ENCODE measurements around the gene CDX2. TPM values are rescaled to one million over a fixed set of nuclear protein-coding genes. Genes with fewer than 3 reads are reported as not detected.

Gene CDX2
- total and polyA plus RNA-seq, 4 donors, result not detected

DNA sequence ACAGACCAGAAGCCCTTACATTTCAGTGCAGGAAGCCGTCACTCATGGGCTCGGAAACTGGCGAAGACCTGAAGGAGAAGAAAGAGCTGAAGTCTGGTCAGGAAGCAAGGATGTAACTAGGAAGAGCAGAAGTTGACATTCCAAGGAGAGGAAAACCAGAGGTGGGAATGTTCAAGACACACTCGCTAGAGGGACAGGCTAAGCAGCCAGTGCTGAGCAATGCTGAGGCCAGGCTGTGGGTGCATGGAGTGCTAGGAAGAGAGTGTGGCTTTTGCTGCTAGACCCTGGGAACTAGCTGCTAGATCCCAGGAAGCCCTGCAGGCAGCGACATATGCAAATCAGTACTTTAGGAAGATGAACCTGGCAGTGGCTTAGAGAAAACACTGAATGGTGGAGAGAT, 31.5 kb upstream of the CDX2 start:
- DNase-seq (ENCODE audit: low spot score), result no peak

DNA sequence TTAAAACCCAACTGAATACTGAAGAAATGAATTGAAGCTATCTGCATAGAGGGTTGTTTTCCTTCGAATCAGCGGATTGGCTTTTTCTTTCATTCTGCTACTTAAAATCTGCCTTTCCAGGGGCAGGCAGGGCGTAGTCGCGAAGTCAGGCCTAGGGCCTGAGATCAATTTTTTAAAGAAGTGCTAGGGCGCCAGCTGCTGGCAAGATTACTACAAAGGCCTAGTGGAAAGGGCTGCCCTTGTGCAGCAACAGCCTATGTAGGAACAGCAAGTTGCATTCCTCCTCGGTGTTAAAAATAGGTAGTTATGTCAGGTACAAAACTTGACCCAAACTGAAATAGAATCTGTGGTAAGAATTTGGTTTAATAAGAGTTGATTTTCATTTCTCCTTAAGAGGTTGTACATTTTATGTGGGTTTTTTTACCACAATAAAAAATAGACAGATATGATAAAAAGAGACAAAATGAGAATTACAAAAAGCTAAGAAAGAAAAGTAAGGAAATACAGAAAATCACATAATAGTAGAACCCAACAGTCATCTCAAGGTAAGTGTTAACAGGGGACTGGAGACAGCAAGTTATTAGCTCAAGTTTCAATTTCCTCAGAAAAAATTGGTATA, 28.9 kb upstream of the CDX2 start:
- Histone ChIP-seq H3K4me1 (ENCODE audit: control insufficient read depth in 4 of 4, insufficient read depth in 4 of 4, low read length in 3 of 4) (no peaks in the 10 kb centered on the region), H3K9ac (ENCODE audit: low read depth in 1 of 2, low read length in 2 of 2) (no peak overlapping the region), H3K36me3 (ENCODE audit: control insufficient read depth in 4 of 4, insufficient read depth in 3 of 4, low read depth in 1 of 4, low read length in 3 of 4) (no peaks in the 10 kb centered on the region), H3K9me3 (ENCODE audit: control insufficient read depth in 4 of 4, low read length in 3 of 4) (no peaks in the 10 kb centered on the region), H3K27me3 (ENCODE audit: control insufficient read depth in 4 of 4, insufficient read depth in 4 of 4, low read length in 3 of 4) (no peaks in the 10 kb centered on the region), H3K27ac (ENCODE audit: low read depth in 1 of 2, low read length in 2 of 2) (no peak overlapping the region), H3K4me3 (ENCODE audit: low read depth in 1 of 3, low read length in 3 of 3) (no peak overlapping the region)
- TF ChIP-seq RAD21 (IDR thresholded peaks at IDR 0.05) (peak; percentile 28 to 36), SP1 (IDR thresholded peaks at IDR 0.05) (no peak)
- WGBS, result 67% methylated on average over 7 of the region's 7 CpGs
- no peak for DNase-seq (ENCODE audit: low spot score)

More for the DNA sequence above, 31.5 kb upstream of the CDX2 start:
- Histone ChIP-seq H3K4me1 (ENCODE audit: control insufficient read depth in 4 of 4, insufficient read depth in 4 of 4, low read length in 3 of 4) (no peaks in the 10 kb centered on the region), H3K9ac (ENCODE audit: low read depth in 1 of 2, low read length in 2 of 2) (no peak overlapping the region), H3K27me3 (ENCODE audit: control insufficient read depth in 4 of 4, insufficient read depth in 4 of 4, low read length in 3 of 4) (no peaks in the 10 kb centered on the region), H3K36me3 (ENCODE audit: control insufficient read depth in 4 of 4, insufficient read depth in 3 of 4, low read depth in 1 of 4, low read length in 3 of 4) (no peaks in the 10 kb centered on the region), H3K9me3 (ENCODE audit: control insufficient read depth in 4 of 4, low read length in 3 of 4) (no peaks in the 10 kb centered on the region), H3K27ac (ENCODE audit: low read depth in 1 of 2, low read length in 2 of 2) (no peak overlapping the region), H3K4me3 (ENCODE audit: low read depth in 1 of 3, low read length in 3 of 3) (no peak overlapping the region)
- no peak for TF ChIP-seq CTCF (IDR thresholded peaks at IDR 0.05; ENCODE audit: low read depth, low read length, missing input control)
- no peak for TF ChIP-seq ATF3 (IDR thresholded peaks at IDR 0.05)
- no peak for TF ChIP-seq HNF4G (IDR thresholded peaks at IDR 0.05)
- TF ChIP-seq FOXA2 (IDR thresholded peaks at IDR 0.05), result no peak
- TF ChIP-seq, protein P1, sequence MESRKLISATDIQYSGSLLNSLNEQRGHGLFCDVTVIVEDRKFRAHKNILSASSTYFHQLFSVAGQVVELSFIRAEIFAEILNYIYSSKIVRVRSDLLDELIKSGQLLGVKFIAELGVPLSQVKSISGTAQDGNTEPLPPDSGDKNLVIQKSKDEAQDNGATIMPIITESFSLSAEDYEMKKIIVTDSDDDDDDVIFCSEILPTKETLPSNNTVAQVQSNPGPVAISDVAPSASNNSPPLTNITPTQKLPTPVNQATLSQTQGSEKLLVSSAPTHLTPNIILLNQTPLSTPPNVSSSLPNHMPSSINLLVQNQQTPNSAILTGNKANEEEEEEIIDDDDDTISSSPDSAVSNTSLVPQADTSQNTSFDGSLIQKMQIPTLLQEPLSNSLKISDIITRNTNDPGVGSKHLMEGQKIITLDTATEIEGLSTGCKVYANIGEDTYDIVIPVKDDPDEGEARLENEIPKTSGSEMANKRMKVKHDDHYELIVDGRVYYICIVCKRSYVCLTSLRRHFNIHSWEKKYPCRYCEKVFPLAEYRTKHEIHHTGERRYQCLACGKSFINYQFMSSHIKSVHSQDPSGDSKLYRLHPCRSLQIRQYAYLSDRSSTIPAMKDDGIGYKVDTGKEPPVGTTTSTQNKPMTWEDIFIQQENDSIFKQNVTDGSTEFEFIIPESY (IDR thresholded peaks at IDR 0.05), result no peak
- TF ChIP-seq HNF4A (conservative IDR thresholded peaks at IDR 0.05), result no peak
- no peak for TF ChIP-seq RXRA (IDR thresholded peaks at IDR 0.05)
- TF ChIP-seq YY1 (IDR thresholded peaks at IDR 0.05), result no peak
- TF ChIP-seq FOXA1 (IDR thresholded peaks at IDR 0.05), result no peak
- no peak for TF ChIP-seq JUND (IDR thresholded peaks at IDR 0.05)
- no peak for TF ChIP-seq SP1 (IDR thresholded peaks at IDR 0.05)
- no peak for TF ChIP-seq NR2F2 (IDR thresholded peaks at IDR 0.05)
- no peak for TF ChIP-seq GABPA (IDR thresholded peaks at IDR 0.05 in 1 of 2, conservative IDR thresholded peaks at IDR 0.05 in 1 of 2)
- 48% methylated on average over 5 of the region's 5 CpGs for WGBS

DNA sequence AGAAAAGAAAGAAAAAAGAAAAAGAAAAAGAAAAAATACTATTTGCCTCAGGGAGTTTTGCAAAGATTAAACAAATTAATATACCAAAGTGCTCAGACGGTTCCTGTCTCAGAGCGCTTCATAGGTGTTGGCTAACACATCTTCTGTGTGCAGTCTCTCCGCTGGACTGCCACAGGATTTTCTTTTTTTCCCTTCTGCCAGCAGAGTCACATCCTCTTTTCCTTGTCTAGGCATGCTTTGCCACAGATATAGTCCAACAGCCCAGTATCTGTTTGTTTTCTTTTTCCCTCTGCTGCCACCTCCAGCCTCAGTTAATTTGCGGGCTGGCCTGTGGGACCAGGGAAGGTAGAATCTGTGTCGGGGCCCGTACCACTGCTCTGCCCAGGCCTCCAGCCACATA, 22.8 kb upstream of the CDX2 start:
- Histone ChIP-seq H3K4me3 (ENCODE audit: low read depth in 1 of 3, low read length in 3 of 3) (no peak overlapping the region), H3K27me3 (ENCODE audit: control insufficient read depth in 4 of 4, insufficient read depth in 4 of 4, low read length in 3 of 4) (peaks cover 0 to 5% (median 0%) of the 10 kb centered on the region in 4 donors), H3K36me3 (ENCODE audit: control insufficient read depth in 4 of 4, insufficient read depth in 3 of 4, low read depth in 1 of 4, low read length in 3 of 4) (no peaks in the 10 kb centered on the region), H3K4me1 (ENCODE audit: control insufficient read depth in 4 of 4, insufficient read depth in 4 of 4, low read length in 3 of 4) (no peaks in the 10 kb centered on the region), H3K9ac (ENCODE audit: low read depth in 1 of 2, low read length in 2 of 2) (no peak overlapping the region), H3K27ac (ENCODE audit: low read depth in 1 of 2, low read length in 2 of 2) (no peak overlapping the region), H3K9me3 (ENCODE audit: control insufficient read depth in 4 of 4, low read length in 3 of 4) (no peaks in the 10 kb centered on the region)
- 81% methylated on average over 6 of the region's 6 CpGs for WGBS
- no peak for DNase-seq (ENCODE audit: low spot score)
- TF ChIP-seq, protein P1 (IDR thresholded peaks at IDR 0.05), result no peak
- TF ChIP-seq HNF4A (conservative IDR thresholded peaks at IDR 0.05) (no peak), REST (IDR thresholded peaks at IDR 0.05) (no peak), HNF4G (IDR thresholded peaks at IDR 0.05) (no peak), NR2F2 (IDR thresholded peaks at IDR 0.05) (no peak), TAF1 (conservative IDR thresholded peaks at IDR 0.05) (no peak), RAD21 (IDR thresholded peaks at IDR 0.05) (no peak), MAX (IDR thresholded peaks at IDR 0.05) (no peak), GABPA (IDR thresholded peaks at IDR 0.05 in 1 of 2, conservative IDR thresholded peaks at IDR 0.05 in 1 of 2) (no peak), ATF3 (IDR thresholded peaks at IDR 0.05) (no peak), JUND (IDR thresholded peaks at IDR 0.05) (no peak)
